H1 (cell line): ENCODE results near the gene ARHGAP8. TPM values are rescaled to one million over a fixed set of nuclear protein-coding genes. Genes with fewer than 3 reads are reported as not detected.

Source experiments
- CTCF ChIA-PET: fragments of 300-600 bp; sonication (Branson Sonifier 250); formaldehyde crosslinking; loops from one replicate; lab custom pipeline; 2021; ENCODE audit not compliant: partially characterized antibody; lab: Charles Lee
- POLR2A ChIA-PET: fragments of 300-600 bp; sonication (Branson Sonifier 250); formaldehyde crosslinking; loops from one replicate; lab custom pipeline; 2021; ENCODE audit warnings: inconsistent platforms; ENCODE audit not compliant: partially characterized antibody; lab: Charles Lee
- DNase-seq, 2 experiments: peaks; one replicate each; pipeline versions ENCODE4 v3.0.0 to v3.0.0-alpha.2; 2010 to 2022; ENCODE audit warnings: low spot score in 2 of 2, low read depth in 1 of 2, mixed read lengths in 1 of 2
- FAIRE-seq: peaks from 2 replicates; lab custom pipeline; 2011; peaks lifted over from hg19 to GRCh38; lab: Jason Lieb, UNC
- H2AFZ ChIP-seq: 2 replicates; pipeline ENCODE4 v1.8.1; 2012; ENCODE audit warnings: low read length, inconsistent platforms
- H2AK5ac ChIP-seq: 2 replicates; pipeline ENCODE4 v1.6.1; 2013; ENCODE audit warnings: low read depth, low read length
- H2BK120ac ChIP-seq: replicated peaks from 2 replicates; pipeline ENCODE3; 2013; ENCODE audit warnings: low read depth, low read length, inconsistent platforms
- H2BK12ac ChIP-seq: 2 replicates; pipeline ENCODE4 v1.6.1; 2013; ENCODE audit warnings: low read depth, low read length
- H2BK15ac ChIP-seq: 2 replicates; pipeline ENCODE4 v1.6.1; 2013; ENCODE audit warnings: low read length
- H2BK20ac ChIP-seq: 2 replicates; pipeline ENCODE4 v1.6.1; 2013; ENCODE audit warnings: low read length
- H2BK5ac ChIP-seq: 2 replicates; pipeline ENCODE4 v1.6.1; 2013; ENCODE audit warnings: low read depth, low read length
- H3K14ac ChIP-seq: 2 replicates; pipeline ENCODE4 v1.6.1; 2013; ENCODE audit warnings: inconsistent platforms; ENCODE audit not compliant: insufficient read length
- H3K18ac ChIP-seq: 2 replicates; pipeline ENCODE4 v1.6.1; 2013; ENCODE audit warnings: low read length; ENCODE audit errors: extremely low read depth
- H3K23ac ChIP-seq: 2 replicates; pipeline ENCODE4 v1.6.1; 2013; ENCODE audit warnings: inconsistent platforms; ENCODE audit not compliant: insufficient read length
- H3K23me2 ChIP-seq: 2 replicates; pipeline ENCODE4 v1.6.1; 2013; ENCODE audit warnings: low read depth, low read length
- H3K27ac ChIP-seq: 2 replicates; pipeline ENCODE4 v1.6.1; 2011; ENCODE audit warnings: low read depth, low read length, inconsistent platforms
- H3K27me3 ChIP-seq, 4 experiments: replicated peaks in 1 of 4; 1 replicate in 1 of 4; 2 replicates in 3 of 4; pipeline versions ENCODE4 v1.6.1 to v1.8.1; 2011 to 2013; ENCODE audit warnings: low read length in 3 of 4, mild to moderate bottlenecking in 3 of 4, inconsistent platforms in 2 of 4, mixed read lengths in 2 of 4, moderate library complexity in 1 of 4; ENCODE audit not compliant: control insufficient read depth in 3 of 4, insufficient read depth in 3 of 4; ENCODE audit errors: extremely low read depth in 1 of 4
- H3K36me3 ChIP-seq, 4 experiments: 2 replicates each; pipeline versions ENCODE4 v1.6.1 to v1.8.1; 2011 to 2013; ENCODE audit warnings: mild to moderate bottlenecking in 4 of 4, low read length in 3 of 4, moderate library complexity in 2 of 4, control low read depth in 1 of 4, inconsistent platforms in 1 of 4; ENCODE audit not compliant: insufficient read depth in 4 of 4, control insufficient read depth in 2 of 4
- H3K4ac ChIP-seq: replicated peaks from 2 replicates; pipeline ENCODE3; 2013; ENCODE audit warnings: low read length, low read depth, mixed read lengths, inconsistent platforms; ENCODE audit not compliant: insufficient read length
- H3K4me1 ChIP-seq, 4 experiments: replicated peaks in 1 of 4; 1 replicate in 1 of 4; 2 replicates in 3 of 4; pipeline versions ENCODE4 v1.6.1 to v1.8.1; 2011 to 2013; ENCODE audit warnings: low read length in 3 of 4, inconsistent platforms in 2 of 4, mixed read lengths in 1 of 4; ENCODE audit not compliant: insufficient read depth in 4 of 4, control insufficient read depth in 3 of 4
- H3K4me2 ChIP-seq, 2 experiments: 2 replicates each; pipeline versions ENCODE4 v1.6.1 to v1.8.1; 2011 to 2013; ENCODE audit warnings: low read depth in 2 of 2, low read length in 2 of 2, control low read depth in 1 of 2, inconsistent platforms in 1 of 2, mild to moderate bottlenecking in 1 of 2; ENCODE audit not compliant: insufficient read depth in 1 of 2
- H3K4me3 ChIP-seq, 4 experiments: fragments of 200-600, 300-600 bp in 1 of 4; sonication (generic), shearing (Covaris generic), sonication (Bioruptor Twin) in 1 of 4; 2 replicates each; pipeline versions ENCODE4 v1.5.1 to v1.8.1; 2011 to 2016; ENCODE audit warnings: low read length in 4 of 4, low read depth in 3 of 4, control low read depth in 2 of 4, inconsistent platforms in 2 of 4, mild to moderate bottlenecking in 2 of 4, mixed read lengths in 1 of 4, moderate library complexity in 1 of 4; ENCODE audit not compliant: insufficient read depth in 2 of 4; ENCODE audit errors: extremely low read depth in 1 of 4
- H3K56ac ChIP-seq: replicated peaks from 2 replicates; pipeline ENCODE3; 2013; ENCODE audit warnings: low read depth, mild to moderate bottlenecking, mixed read lengths, low read length, inconsistent platforms; ENCODE audit not compliant: insufficient read length
- H3K79me1 ChIP-seq: 2 replicates; pipeline ENCODE4 v1.6.1; 2013; ENCODE audit warnings: low read depth, low read length, control low read depth
- H3K79me2 ChIP-seq, 2 experiments: 2 replicates each; pipeline versions ENCODE4 v1.6.1 to v1.8.1; 2012 to 2013; ENCODE audit warnings: low read length in 2 of 2, mild to moderate bottlenecking in 2 of 2, inconsistent platforms in 1 of 2; ENCODE audit not compliant: insufficient read depth in 2 of 2, control insufficient read depth in 1 of 2
- H3K9ac ChIP-seq, 4 experiments: replicated peaks in 1 of 4; 1 replicate in 1 of 4; 2 replicates in 3 of 4; pipeline versions ENCODE4 v1.6.1 to v1.8.1; 2011 to 2013; ENCODE audit warnings: low read depth in 3 of 4, low read length in 3 of 4, control low read depth in 2 of 4, mild to moderate bottlenecking in 2 of 4, moderate library complexity in 2 of 4, inconsistent platforms in 1 of 4; ENCODE audit errors: extremely low read depth in 1 of 4
- H3K9me3 ChIP-seq, 2 experiments: 2 replicates each; pipeline versions ENCODE4 v1.6.1 to v1.8.1; 2012 to 2013; ENCODE audit warnings: mild to moderate bottlenecking in 2 of 2, moderate library complexity in 2 of 2, control low read depth in 1 of 2, inconsistent platforms in 1 of 2, low read depth in 1 of 2, low read length in 1 of 2, mixed read lengths in 1 of 2; ENCODE audit not compliant: insufficient read depth in 2 of 2
- H4K20me1 ChIP-seq, 2 experiments: replicated peaks in 1 of 2; 2 replicates each; pipeline versions ENCODE3 to v1.8.1; 2011 to 2013; ENCODE audit warnings: inconsistent platforms in 2 of 2, low read length in 2 of 2, mild to moderate bottlenecking in 1 of 2; ENCODE audit not compliant: insufficient read depth in 2 of 2, control insufficient read depth in 1 of 2
- H4K5ac ChIP-seq: 2 replicates; pipeline ENCODE4 v1.6.1; 2013; ENCODE audit warnings: low read length, low read depth, mixed read lengths, inconsistent platforms; ENCODE audit not compliant: insufficient read length
- H4K8ac ChIP-seq: 2 replicates; pipeline ENCODE4 v1.8.0; 2013; ENCODE audit warnings: mild to moderate bottlenecking, moderate library complexity, low read length, inconsistent platforms; ENCODE audit not compliant: insufficient read depth; ENCODE audit errors: extremely low read depth
- H4K91ac ChIP-seq: replicated peaks from 2 replicates; pipeline ENCODE3; 2013; ENCODE audit warnings: low read length, mixed read lengths, inconsistent platforms; ENCODE audit not compliant: insufficient read length
- MAFK ChIP-seq: IDR thresholded peaks from 2 replicates; pipeline ENCODE4 v1.6.1; 2012; ENCODE audit warnings: low read depth, mild to moderate bottlenecking, improper control_type of control experiment, low read length
- SP1 ChIP-seq: IDR thresholded peaks from 2 replicates; pipeline ENCODE4 v1.6.1; 2011; ENCODE audit warnings: low read depth, low read length
- TEAD4 ChIP-seq: IDR thresholded peaks from 2 replicates; pipeline ENCODE4 v1.6.1; 2012; ENCODE audit warnings: low read depth, low read length, inconsistent platforms, mixed read lengths
- WGBS, 2 experiments: shearing (Covaris generic) in 1 of 2; methylation state at CpG; one replicate each; pipeline versions ENCODE4 v1.1.6 to v1.1.7; 2013 to 2015; ENCODE audit warnings: low lambda C conversion rate in 2 of 2, mixed read lengths in 2 of 2, inconsistent platforms in 1 of 2, low coverage in 1 of 2, missing lambda C conversion rate in 1 of 2; ENCODE audit not compliant: insufficient replicate concordance in 2 of 2, insufficient coverage in 1 of 2, insufficient read length in 1 of 2; ENCODE audit errors: extremely low coverage in 1 of 2, missing lambda C conversion rate in 1 of 2; 5-methylcytosine and 5-hydroxymethylcytosine counted together
- polyA plus RNA-seq, 7 experiments: library from polyadenylated mRNA; depleted of rRNA in 3 of 7; stranded (reverse) in 5 of 7; unstranded in 2 of 7; fragments of >200 nt in 5 of 7; fragments of 200-250 nt in 2 of 7; gene quantifications; 1 replicate in 5 of 7; 2 replicates in 1 of 7; 4 replicates in 1 of 7; pipeline versions ENCODE4 v1.2.1 to v1.2.3, GENCODE V29; 2011 to 2013; ENCODE audit warnings: missing spikeins in 2 of 7, mixed read lengths in 2 of 7
- total RNA-seq: library from RNA; stranded (reverse); fragmentation: NEBNext Ultra II Directional; extraction: Animal tissue kit (Norgen Biotek cat#: 25700); gene quantifications from 2 replicates; pipeline ENCODE4 v1.2.1, GENCODE V29; 2021

Gene ARHGAP8
- total and polyA plus RNA-seq, 2 of the 8 experiments (the other 6 are each of a cell fraction or from before 2014, with no cell fraction given), result 35.6 to 47.7 TPM

GRCh38 chr22:44906999-44907644, 154.7 kb downstream of the ARHGAP8 start:
- no peak overlapping the region for H3K27ac ChIP-seq
- H3K23ac ChIP-seq, result no peak overlapping the region
- DNase-seq (no peak), FAIRE-seq (no peak)
- no peak overlapping the region for H4K91ac ChIP-seq
- peaks cover 8 to 14% of the 10 kb centered on the region in 2 experiments; a peak in 3 of 4 replicates for H3K9me3 ChIP-seq
- no peak overlapping the region for H2BK5ac ChIP-seq
- peaks cover 5 to 6% of the 10 kb centered on the region in 2 experiments for H4K20me1 ChIP-seq
- no peaks in the 10 kb centered on the region for H3K4me1 ChIP-seq
- H3K9ac ChIP-seq, result no peak overlapping the region
- H2BK12ac ChIP-seq, result no peak overlapping the region
- no peaks in the 10 kb centered on the region for H3K79me1 ChIP-seq
- TF ChIP-seq TEAD4, result no peak
- no peak for TF ChIP-seq SP1
- no peak for TF ChIP-seq MAFK
- H3K27me3 ChIP-seq, result no peaks in the 10 kb centered on the region
- no peak overlapping the region for H2AFZ ChIP-seq
- POLR2A ChIA-PET, result interaction anchor here (0.6 kb wide), 1 partner anchor 153 kb away, joined by 3 read pairs; no protein-coding TSS in a partner anchor
- 87% methylated on average over 18 of the region's 18 CpGs; no CpG with 5 or more reads in 1 of the 2 experiments for WGBS, 2 experiments
- no peaks in the 10 kb centered on the region for H3K23me2 ChIP-seq
- no peak overlapping the region for H3K4me2 ChIP-seq
- H3K4ac ChIP-seq, result no peak overlapping the region
- H3K14ac ChIP-seq, result no peak overlapping the region
- no peak overlapping the region for H3K4me3 ChIP-seq
- H3K36me3 ChIP-seq, result peaks cover under 1 to 36% (median 17%) of the 10 kb centered on the region in 4 experiments; a peak in 6 of 8 replicates
- no peak overlapping the region for H3K18ac ChIP-seq
- H4K8ac ChIP-seq, result no peak overlapping the region
- no peak overlapping the region for H3K56ac ChIP-seq
- H2BK120ac ChIP-seq, result no peak overlapping the region
- H2BK15ac ChIP-seq, result no peak overlapping the region
- no peak overlapping the region for H2BK20ac ChIP-seq
- no peaks in the 10 kb centered on the region for H3K79me2 ChIP-seq
- H4K5ac ChIP-seq, result no peak overlapping the region
- CTCF ChIA-PET, result interaction anchor here (0.6 to 0.7 kb wide), 2 partner anchors 13 to 223 kb away, joined by 3 read pairs; no protein-coding TSS in a partner anchor
- H2AK5ac ChIP-seq, result no peak overlapping the region
